ENCODE results near the gene TAF4.
A peak's percentile ranks its signal among the peaks of the same experiment; 100 is the strongest.

The TAF4 gene

DNA sequence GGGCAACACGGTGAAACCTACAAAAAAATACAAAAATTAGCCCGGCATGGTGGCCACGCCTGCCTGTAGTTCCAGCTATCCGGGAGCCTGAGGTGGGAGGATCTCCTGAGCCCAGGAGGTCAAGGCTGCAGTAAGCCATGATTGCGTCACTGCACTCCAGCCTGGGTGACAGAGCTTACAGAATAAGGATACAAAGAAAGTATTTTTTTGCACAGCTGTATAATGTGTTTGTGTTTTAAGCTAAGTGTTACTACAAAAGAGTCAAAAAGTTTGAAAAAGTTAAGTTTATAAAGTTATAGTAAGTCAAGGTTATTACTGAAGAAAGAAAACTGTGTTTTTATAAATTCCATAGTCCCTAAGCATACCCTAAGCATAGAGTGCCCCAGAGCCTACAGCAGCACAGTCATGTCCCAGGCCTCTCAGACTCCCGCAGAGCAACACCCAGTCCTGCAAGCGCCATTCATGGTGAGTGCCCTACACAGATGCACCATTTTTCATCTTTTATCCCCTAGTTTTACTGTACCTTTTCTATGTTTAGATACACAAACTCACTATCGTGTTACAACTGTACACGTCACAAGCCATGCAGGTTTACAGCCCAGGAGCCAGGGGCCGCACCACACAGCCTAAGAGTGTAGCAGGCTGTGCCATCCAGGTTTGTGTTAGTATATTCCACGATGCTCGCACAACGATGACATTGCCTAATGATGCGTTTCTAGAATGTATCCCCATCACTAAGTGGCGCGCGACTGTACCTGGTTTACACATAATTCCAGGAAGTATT is 22.4 kb downstream of the TAF4 start:
- no peak for DNase-seq

DNA sequence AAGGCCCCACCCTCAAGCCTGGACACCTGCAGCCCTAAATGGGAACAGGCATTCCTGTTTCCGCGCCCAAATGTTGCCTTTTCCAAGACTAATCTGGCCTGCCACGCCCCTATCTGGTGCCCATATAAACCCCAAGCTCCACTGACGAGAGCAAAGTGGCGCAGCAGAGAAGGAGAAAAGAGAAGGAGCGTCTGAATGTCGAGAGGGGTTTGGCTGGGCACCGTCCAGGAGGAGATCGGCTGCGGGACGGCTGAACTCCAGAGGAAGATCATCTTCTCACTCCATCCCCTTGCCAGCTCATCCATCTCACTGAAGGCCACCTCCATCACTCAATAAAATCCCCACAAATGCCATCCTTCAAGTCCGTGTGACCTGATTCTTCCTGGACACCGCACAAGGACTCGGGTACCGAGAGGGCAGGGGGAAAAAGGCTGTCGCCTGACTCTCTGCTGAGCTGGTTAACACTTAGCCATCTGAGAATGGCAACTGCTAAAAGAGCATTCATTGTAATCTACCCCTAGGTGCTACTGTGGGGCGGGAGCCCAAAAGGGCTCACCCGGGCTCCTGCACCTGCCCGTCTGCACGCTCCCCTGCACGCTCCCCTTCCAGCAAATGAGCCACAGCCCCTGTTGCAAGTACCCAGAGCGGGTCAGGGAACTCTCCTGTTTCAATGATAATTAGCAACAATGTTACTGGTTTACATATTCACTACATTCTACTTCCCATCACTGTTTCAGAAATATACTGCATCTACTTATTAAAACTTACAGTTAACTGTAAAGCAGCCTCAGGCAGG is 23.5 kb downstream of the TAF4 start:
- DNase-seq: no peak

DNA sequence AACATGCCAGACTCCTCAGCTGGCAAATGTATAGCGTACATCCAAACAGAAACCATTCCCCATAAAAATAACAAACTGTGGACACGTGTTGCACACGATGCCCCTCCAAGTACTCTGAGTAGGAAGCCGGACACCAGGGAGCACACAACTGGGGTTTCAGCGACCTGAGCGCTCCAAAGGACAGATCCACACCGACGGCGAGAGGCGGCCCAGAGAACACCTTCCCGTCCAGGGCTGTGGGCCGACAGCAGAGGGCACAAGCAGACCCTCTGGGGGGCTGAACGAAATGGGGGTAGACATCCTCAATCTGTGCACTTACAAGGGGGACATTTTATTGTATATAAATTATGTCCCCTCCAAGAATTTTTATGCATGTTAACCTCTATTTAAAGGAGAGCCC is 24.7 kb downstream of the TAF4 start:
- DNase-seq: no peak

DNA sequence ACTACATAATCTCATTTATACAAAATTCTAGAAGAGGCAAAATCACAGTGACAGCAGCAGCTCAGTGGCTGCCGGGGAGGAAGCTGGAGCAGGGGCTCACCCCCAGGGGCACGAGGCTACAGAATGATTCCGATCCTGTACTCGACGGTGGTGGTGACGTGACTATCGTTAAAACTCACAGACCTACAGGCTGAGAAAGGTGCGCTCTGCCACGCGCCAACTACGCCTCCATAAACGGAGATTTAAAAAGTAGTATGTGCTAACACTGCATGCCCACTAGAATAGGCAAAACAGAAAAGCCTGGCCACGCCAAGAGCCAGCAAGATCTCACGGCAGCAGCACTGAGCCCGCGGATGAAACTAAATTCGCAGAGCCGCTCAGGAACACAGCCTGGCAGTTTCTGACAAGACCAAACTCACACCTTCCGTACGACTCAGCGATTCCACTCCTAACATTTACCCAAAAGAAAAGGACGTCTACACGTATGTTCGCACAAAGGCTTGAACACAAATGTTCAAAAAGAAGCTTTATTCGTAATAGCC is 25.2 kb downstream of the TAF4 start:
- no peak for DNase-seq

DNA sequence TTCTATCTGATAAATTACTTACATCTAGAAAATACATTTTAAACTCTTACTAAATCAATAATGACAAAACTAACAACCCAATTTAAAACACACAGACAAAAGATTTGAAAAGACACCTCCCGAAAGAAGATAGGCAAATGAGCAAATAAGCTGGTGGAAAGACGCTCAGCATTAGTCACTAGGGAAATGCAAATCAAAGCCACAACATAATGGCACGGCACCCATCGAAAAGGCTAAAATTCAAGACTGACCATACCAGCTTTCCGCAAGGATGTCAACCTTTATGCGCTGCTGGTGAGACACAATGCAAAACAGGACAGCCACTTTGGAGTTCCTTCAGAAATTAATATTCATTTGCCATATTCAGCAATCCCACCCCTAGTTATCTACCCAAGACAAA is 25.9 kb downstream of the TAF4 start:
- no peak for DNase-seq

DNA sequence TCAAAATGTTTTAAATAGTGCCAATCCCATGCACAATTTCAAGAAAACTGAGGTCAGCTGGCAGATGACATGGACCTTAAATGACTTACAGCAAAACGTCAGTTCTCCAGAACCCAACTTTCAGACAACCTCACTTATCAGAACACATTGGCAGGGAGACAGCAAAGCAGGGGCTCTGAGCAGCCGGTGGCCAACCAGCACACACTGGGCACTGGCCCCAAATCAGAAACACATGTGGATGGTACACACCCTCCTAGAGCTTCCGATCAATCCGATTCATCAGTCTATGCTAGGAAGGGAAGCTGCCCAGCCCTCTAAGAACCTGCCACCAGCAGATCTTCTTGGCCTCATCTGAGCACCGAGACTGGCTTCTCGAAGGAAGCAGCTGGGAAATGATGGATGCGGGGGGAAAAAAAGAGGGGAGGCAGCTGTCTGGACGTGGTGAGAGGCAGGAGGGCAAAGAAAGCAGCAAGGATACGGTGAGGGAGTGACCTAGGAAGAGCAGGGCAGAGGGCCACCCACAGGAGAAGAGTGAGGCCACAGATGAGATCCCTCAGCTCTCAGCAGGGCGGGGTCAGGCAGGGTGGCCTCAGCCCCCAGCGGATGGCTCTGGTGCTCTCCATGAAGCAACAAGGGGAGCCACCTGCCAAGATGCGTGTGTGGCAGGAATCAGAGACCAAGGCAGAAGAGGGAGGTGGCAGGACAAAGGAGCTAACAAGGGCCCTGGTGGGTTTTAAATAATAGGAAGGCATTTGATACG is 32.9 kb downstream of the TAF4 start:
- DNase-seq: no peak

DNA sequence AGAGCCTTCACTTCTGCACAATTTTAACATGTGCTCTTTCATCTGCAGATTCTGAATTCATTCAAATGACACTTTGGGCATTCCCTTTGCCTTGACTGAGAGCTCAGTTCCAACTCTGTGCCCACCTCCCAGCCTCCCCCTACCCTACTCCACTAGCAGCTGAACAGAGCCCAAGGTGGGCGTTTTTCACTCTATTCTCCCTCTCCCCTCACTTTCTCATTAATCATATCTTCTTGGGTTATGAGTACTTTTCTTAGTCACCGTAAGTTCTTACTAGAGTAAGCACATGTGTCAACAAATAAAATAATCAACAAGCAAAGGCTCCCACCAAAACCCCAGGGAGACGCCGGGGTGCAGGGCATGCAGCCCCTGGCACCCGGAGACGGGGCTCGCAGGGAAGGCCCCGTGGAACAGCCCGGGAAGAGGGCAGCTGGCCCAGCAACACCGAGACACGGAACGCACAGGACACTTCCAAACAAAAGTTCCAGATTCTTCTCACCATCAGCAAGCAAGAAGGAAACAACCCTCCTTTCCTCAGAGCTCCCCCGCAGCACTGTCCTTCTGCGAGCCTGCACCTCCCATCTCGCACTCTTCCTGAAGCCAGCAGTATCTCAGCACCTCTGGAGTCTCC is 34.1 kb downstream of the TAF4 start:
- no peak for DNase-seq

DNA sequence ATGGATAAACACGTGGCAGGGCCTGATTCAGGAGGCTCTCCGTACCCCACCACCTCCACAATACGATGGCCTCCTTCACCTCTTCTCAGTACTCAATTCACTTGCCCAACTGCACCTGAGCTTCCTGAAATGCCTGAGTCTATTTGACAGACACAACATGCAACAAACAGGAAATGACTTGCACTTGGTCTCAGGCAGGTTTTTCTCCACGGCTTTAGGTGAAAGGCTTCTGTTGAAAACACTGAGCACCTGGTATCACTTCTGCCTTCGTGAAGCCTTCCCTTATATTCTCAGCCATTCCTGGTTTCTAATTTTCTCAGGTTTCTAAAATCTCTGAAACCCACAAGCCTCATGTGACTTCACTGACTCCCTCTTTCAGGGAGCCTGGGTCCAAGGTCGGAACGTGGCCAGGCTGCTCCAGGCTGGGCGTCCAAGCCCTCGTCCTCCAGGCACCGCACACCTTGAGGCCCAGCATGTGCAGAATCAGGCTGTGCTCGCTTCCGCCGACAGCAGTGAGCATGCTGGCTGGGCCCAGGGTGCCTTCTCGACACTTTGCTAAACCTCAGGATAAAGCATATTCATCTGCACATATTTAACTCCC is 34.7 kb downstream of the TAF4 start:
- DNase-seq: no peak

DNA sequence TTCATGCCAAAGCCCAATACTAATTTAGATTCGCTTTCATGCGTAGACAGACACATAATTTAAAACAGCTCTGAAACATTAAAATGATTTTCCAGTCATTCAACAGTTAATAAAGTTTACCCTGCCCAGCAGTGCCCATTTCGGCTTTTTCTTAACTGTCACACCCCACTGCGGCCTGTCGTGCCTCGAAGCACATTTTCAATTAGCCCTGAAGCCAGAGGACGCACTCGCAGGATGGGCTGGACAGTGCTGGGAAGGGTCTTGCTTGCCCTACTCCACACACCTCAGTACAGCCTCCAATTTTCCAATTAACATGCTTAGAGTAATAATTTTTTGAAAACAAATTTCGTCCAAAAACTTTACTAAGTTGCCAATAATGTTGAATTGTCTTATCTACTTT is 35.3 kb downstream of the TAF4 start:
- no peak for DNase-seq

DNA sequence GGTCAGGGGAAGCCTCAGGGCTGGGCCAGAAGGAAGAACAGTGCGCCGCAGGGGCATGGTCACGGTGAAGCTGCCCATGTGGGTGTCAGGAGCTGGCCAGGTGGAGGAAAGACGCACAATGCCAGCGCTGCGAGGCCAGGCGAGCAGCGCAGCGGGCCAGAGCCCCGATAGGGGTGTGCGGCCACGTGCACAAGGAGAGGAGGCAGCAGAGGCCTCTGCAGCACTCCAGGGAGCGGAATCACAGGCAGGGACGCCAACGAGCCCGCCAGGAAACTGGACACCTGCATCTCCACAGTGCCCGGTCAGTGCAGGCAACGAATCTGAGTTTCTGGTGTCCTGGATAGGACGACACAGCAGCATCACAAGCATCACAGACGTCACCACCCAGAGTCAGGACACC is 35.7 kb downstream of the TAF4 start:
- no peak for DNase-seq

DNA sequence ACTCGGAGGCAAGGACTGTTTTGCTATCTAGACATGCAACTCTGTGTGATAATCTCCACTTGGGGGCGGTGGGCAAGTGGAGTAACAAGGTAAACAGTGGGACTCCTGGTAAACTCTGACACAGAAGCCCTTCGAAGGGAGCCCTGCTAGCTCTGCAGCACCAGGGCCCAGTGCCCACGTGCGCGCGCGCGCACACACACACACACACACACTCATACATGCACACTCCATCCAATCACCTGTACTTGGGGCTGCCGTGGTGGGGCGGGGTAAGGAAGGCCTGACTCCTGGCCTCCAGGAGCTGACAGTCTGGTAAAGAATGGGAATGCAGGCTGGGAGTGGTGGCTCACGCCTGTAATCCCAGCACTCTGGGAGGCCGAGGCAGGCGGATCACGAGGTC is 36.4 kb downstream of the TAF4 start:
- DNase-seq: no peak

DNA sequence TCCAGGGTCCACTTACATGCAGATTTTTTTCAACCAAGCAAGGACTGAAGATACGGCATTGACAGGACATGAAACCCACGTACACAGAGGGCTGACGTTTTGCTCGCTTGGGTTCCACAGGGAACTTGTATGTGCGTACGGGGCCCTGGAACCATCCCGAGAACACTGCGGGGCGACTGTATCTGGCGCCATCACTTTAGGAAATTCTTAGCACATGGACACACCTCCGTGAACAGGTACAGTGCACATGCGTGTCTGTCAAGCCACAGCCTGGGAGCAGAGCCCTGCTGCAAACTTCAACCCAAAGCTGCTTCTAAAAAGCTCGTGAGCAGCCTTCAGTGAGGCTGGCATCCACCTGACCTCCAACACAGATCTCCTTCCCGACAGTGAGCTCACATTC is 37.3 kb downstream of the TAF4 start:
- DNase-seq: no peak

DNA sequence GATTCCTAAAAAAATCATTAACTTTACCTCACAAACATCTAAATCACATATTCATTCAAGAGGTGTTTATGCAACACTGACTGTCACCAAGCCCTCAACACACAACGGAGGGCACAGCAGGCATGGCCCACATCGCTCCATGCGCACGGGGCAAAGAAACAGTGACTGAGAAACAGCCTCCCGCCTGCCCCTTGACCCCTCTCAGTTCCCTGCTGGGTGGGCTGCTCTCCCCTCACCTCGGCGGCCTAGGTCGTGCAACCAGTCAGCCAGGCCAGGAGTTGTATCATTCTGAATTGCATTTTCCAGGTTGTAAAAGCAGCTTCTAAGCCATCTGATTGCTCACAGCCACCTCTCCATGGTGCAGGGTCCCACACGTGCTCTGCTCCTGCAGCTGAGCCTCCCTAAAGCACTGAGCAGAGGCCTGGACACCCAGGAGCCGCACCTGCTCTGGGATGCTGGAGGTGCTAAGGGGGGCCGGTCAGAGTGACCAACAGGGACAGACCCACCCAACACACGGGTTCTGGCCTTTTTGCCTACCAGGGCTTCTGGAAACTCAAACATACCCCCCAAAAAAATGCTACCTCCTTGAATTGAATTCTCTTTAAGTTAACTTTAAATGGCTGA is 37.9 kb downstream of the TAF4 start:
- DNase-seq: no peak

DNA sequence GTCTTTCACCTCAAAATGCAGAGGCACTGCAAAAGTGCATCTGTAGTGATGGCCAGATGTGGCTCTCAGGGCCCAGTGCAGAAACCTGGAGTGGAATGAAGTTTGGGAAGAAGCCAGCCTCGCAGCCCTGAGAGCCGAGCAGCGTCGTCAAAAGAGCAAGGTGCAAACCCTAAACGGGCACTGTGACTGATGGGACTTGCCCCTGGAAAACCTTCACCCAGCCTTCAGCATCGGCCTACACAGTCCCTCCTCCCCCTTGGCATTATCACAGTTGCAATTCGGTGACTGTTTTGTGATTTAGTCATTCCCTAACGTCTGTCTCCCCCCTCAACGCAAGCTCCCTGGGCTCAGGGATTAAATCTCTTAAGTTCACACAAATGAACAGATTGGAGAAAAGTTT is 38.6 kb downstream of the TAF4 start:
- no peak for DNase-seq

DNA sequence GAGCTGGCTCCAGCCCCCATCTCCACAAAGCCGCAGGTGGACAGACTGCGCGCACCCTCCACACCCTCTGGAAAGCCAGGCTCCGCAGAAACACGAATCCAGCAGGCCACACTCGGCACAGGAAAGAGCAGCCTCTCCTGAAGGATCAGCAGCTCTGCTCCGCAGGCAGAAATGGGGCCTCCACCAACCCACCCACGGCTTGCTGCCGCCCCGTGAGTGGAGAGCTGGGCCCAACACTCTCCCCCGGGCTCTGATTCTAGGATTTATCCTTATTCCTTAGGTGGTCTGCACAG is 39.2 kb downstream of the TAF4 start:
- DNase-seq: no peak

DNA sequence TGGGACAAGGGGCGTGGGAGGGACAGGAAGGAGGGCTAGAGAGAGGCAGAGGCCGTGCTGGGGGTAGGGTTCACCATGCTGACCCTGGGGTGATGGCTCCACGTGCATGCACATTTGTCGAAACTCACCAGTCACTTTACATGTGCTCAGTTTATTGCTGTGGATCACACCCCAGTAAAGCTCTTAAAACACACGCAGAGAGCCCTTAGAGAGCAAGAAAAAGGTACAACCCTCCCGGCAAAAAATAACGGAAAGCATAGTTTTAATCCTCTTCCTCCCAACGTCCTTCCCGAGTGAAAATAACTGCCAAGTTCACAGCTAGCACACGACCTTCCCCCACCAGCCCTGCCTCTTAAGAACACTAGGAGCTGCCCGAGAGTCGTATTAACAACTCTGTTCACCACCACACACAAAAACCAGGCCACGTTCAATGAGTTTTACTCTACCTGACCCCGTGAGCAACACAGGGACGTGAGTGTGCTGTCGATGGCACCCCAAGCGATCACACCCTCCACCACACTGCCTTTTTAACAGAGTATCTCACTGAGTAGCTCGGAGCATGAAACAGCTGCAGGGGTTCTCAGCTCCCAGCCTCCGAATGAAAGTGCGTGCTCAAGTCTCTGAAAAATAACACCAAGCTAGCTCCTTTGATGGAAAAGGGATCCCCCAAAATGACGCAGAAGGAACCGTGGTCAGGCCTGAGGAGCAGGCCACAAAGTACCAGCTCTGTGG is 39.7 kb downstream of the TAF4 start:
- peak; percentile 69 for DNase-seq

DNA sequence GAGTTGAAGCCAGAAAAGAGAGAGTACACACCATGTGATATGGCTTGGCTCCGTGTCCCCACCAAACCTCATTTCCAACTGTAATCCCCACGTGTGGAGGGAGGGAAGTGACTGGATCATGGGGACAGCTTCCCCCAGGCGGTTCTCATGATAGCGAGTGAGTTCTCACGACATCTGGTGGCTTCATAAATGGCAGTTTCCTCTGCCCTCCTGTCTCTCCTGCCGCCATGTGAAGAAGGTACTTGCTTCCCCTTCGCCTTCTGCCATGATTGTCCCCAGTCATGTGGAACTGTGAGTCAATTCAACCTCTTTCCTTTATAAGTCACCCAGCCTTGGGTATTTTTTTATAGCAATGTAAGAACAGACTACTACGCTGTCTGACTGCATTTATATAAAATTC is 40.3 kb downstream of the TAF4 start:
- no peak for DNase-seq

DNA sequence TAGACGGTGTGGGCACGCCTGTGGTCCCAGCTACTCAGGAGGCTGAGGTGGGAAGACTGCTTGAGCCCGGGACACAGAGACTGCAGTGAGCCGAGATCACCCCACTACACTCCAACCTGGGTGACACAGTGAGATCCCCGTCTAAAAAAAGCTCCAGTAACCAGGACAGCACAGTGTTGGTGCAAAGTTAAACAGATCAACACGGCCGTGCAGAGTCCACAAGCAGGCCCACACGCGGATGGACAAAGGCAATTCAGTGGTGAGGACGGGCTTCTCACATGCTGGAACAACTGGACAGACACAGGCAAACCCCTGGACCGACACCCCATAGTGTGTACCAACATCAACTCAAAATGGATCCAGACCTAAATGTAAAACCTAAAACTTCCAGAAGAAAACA is 41.7 kb downstream of the TAF4 start:
- DNase-seq: no peak

DNA sequence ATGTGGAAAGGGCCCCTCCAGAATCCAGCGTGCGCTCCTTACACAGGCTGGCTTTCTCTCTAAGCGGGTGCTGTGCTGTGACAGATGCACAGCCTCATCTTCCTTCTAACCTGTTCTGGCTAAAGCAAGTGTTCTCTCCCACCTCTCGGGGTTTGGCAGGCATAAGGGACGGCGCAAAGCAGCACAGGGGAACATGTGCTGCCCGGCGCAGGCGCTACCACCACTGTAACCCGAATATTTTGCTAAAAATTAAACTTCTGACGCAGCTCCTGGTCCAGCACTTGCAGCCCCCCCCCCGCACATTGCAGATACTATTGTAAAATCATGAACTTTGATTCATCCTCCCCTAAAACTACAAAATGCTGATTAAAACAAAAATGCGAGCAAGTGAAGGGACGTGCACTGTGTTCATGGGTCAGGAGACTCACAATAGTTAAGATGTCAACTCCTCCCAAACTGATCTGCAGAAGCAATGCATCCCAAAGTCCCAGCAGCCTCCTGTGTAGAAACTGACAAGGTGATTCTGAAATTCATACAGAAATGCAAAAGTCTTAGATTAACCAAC is 43.0 kb downstream of the TAF4 start:
- no peak for DNase-seq

DNA sequence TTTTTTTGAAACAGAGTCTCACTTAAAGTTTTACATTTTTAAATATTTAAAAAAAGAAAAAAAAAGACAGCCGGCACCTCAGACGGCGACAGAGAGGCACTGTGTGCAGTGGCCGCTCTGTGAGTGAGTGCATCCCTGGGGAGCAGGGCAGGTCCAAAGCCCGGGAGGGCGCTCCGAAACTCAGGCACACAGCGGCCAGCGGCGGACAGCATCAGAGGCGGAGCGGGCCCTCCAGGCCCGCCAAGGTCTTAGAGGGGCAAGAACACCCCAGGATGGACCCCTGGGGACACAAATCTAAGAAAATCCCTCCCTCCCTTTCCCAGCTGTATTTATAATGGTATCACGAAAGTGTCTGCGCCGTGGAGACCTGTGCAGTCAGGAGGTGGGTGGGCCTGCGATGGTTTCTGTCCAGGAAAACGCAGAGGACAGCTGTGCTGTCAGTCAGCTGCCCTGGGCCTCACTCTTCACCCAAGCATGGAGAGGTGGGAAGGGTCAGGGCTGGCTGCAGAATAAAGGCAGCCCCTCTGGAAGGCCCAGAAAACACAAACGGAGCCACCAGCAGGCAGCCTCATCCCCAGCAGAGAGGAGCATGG is 43.8 kb downstream of the TAF4 start:
- peak; percentile 50 for DNase-seq
